Memory B cell (primary cell): Measurements from ENCODE around the gene CLRN2.

Experiments
- ATAC-seq: fragments of 150-1000 bp; cut with Tn5 transposase; 2 replicates; pipeline ENCODE4 v1.10.0; 2021; ENCODE audit warnings: low read depth, mild to moderate bottlenecking, moderate library complexity
- DNase-seq, 2 donors: peaks; one replicate each; pipeline ENCODE4 v3.0.0; 2022; ENCODE audit warnings: low spot score in 2 of 2
- H3K27ac Mint-ChIP-seq: one replicate; pipeline ENCODE4 v1.8.0; 2022; ENCODE audit warnings: mild to moderate bottlenecking, moderate library complexity, mixed read lengths
- H3K27me3 Mint-ChIP-seq: one replicate; pipeline ENCODE4 v1.8.0; 2022; ENCODE audit warnings: mixed read lengths
- H3K36me3 Mint-ChIP-seq: one replicate; pipeline ENCODE4 v1.8.0; 2022; ENCODE audit warnings: mild to moderate bottlenecking, mixed read lengths
- H3K4me1 Mint-ChIP-seq: one replicate; pipeline ENCODE4 v1.8.0; 2022; ENCODE audit warnings: mixed read lengths
- H3K4me3 Mint-ChIP-seq: one replicate; pipeline ENCODE4 v1.8.0; 2022; ENCODE audit warnings: mild to moderate bottlenecking, moderate library complexity, mixed read lengths
- H3K9me3 Mint-ChIP-seq: one replicate; pipeline ENCODE4 v1.8.0; 2022; ENCODE audit warnings: mixed read lengths

Gene CLRN2

GRCh38 chr4:17492058-17492741, 22.8 kb upstream of the CLRN2 start:
- Mint-ChIP-seq H3K4me1 (no peaks in the 10 kb centered on the region), H3K27me3 (no peaks in the 10 kb centered on the region), H3K27ac (no peak overlapping the region), H3K9me3 (no peaks in the 10 kb centered on the region), H3K4me3 (no peak overlapping the region), H3K36me3 (peaks cover 38% of the 10 kb centered on the region)
- ATAC-seq (no peak), DNase-seq (no peak)

- no peak overlapping the region for H3K27ac Mint-ChIP-seq
- H3K36me3 Mint-ChIP-seq: peaks cover 40% of the 10 kb centered on the region
- ATAC-seq: no peak
These were observed 22.1 kb upstream of the CLRN2 start for GRCh38 chr4:17492876-17493275.

GRCh38 chr4:17493619-17494018, 21.3 kb upstream of the CLRN2 start:
- Mint-ChIP-seq H3K4me3 (no peak overlapping the region), H3K36me3 (peaks cover 40% of the 10 kb centered on the region), H3K9me3 (no peaks in the 10 kb centered on the region), H3K27me3 (no peaks in the 10 kb centered on the region), H3K4me1 (no peaks in the 10 kb centered on the region), H3K27ac (no peak overlapping the region)
- ATAC-seq: no peak
- DNase-seq: no peak

More at GRCh38 chr4:17492876-17493275, 22.1 kb upstream of the CLRN2 start:
- Mint-ChIP-seq H3K27me3 (no peaks in the 10 kb centered on the region), H3K4me3 (no peak overlapping the region), H3K9me3 (no peaks in the 10 kb centered on the region), H3K4me1 (no peaks in the 10 kb centered on the region)
- DNase-seq: no peak

- Mint-ChIP-seq H3K27ac (no peak overlapping the region), H3K36me3 (peaks cover 36% of the 10 kb centered on the region), H3K27me3 (no peaks in the 10 kb centered on the region), H3K9me3 (no peaks in the 10 kb centered on the region), H3K4me3 (no peak overlapping the region), H3K4me1 (no peaks in the 10 kb centered on the region)
- DNase-seq: no peak
- ATAC-seq: no peak
These were observed 20.4 kb upstream of the CLRN2 start for GRCh38 chr4:17494258-17495190.

- Mint-ChIP-seq H3K36me3 (peaks cover 33% of the 10 kb centered on the region), H3K27me3 (no peaks in the 10 kb centered on the region), H3K9me3 (no peaks in the 10 kb centered on the region), H3K4me3 (no peak overlapping the region), H3K4me1 (no peaks in the 10 kb centered on the region), H3K27ac (no peak overlapping the region)
- ATAC-seq (no peak), DNase-seq (no peak)
These were observed 17.0 kb upstream of the CLRN2 start for GRCh38 chr4:17497890-17498523.

- H3K27me3 Mint-ChIP-seq: no peaks in the 10 kb centered on the region
- peaks cover 35% of the 10 kb centered on the region for H3K36me3 Mint-ChIP-seq
- H3K27ac Mint-ChIP-seq: no peak overlapping the region
- no peak for ATAC-seq
- H3K4me3 Mint-ChIP-seq: no peak overlapping the region
- H3K4me1 Mint-ChIP-seq: no peaks in the 10 kb centered on the region
- H3K9me3 Mint-ChIP-seq: no peaks in the 10 kb centered on the region
- DNase-seq: no peak
These were observed 14.4 kb upstream of the CLRN2 start for GRCh38 chr4:17500574-17500973.

GRCh38 chr4:17502756-17503155, 12.2 kb upstream of the CLRN2 start:
- no peaks in the 10 kb centered on the region for H3K4me1 Mint-ChIP-seq
- ATAC-seq: no peak
- DNase-seq: no peak
- no peaks in the 10 kb centered on the region for H3K27me3 Mint-ChIP-seq
- peaks cover 37% of the 10 kb centered on the region for H3K36me3 Mint-ChIP-seq
- no peak overlapping the region for H3K4me3 Mint-ChIP-seq
- no peak overlapping the region for H3K27ac Mint-ChIP-seq
- no peaks in the 10 kb centered on the region for H3K9me3 Mint-ChIP-seq

- no peaks in the 10 kb centered on the region for H3K27me3 Mint-ChIP-seq
- no peak overlapping the region for H3K4me3 Mint-ChIP-seq
- H3K27ac Mint-ChIP-seq: no peak overlapping the region
- DNase-seq: no peak
- no peaks in the 10 kb centered on the region for H3K9me3 Mint-ChIP-seq
- H3K36me3 Mint-ChIP-seq: peaks cover 31% of the 10 kb centered on the region
- no peak for ATAC-seq
- no peaks in the 10 kb centered on the region for H3K4me1 Mint-ChIP-seq
These were observed 10.9 kb upstream of the CLRN2 start for GRCh38 chr4:17504081-17504480.

GRCh38 chr4:17510582-17510981, 4.4 kb upstream of the CLRN2 start:
- Mint-ChIP-seq H3K36me3 (peaks cover 7% of the 10 kb centered on the region), H3K27ac (no peak overlapping the region), H3K27me3 (no peaks in the 10 kb centered on the region), H3K9me3 (no peaks in the 10 kb centered on the region), H3K4me3 (peak overlapping the region; percentile 21), H3K4me1 (peaks cover 18% of the 10 kb centered on the region)
- DNase-seq: no peak
- ATAC-seq: no peak

- H3K4me1 Mint-ChIP-seq: peaks cover 18% of the 10 kb centered on the region
- no peaks in the 10 kb centered on the region for H3K27me3 Mint-ChIP-seq
- H3K36me3 Mint-ChIP-seq: peaks cover 5% of the 10 kb centered on the region
- no peak for ATAC-seq
- peak overlapping the region; percentile 95 for H3K4me3 Mint-ChIP-seq
- no peaks in the 10 kb centered on the region for H3K9me3 Mint-ChIP-seq
- H3K27ac Mint-ChIP-seq: peak overlapping the region; percentile 59
- no peak for DNase-seq
These were observed 3.9 kb upstream of the CLRN2 start for GRCh38 chr4:17511051-17511450.

GRCh38 chr4:17511509-17511949, 3.4 kb upstream of the CLRN2 start:
- peaks cover 4% of the 10 kb centered on the region for H3K36me3 Mint-ChIP-seq
- no peaks in the 10 kb centered on the region for H3K27me3 Mint-ChIP-seq
- ATAC-seq: peak; percentile 60
- peaks cover 18% of the 10 kb centered on the region for H3K4me1 Mint-ChIP-seq
- H3K27ac Mint-ChIP-seq: peak overlapping the region; percentile 59
- peak overlapping the region; percentile 95 for H3K4me3 Mint-ChIP-seq
- DNase-seq: peak; percentile 34 to 35
- no peaks in the 10 kb centered on the region for H3K9me3 Mint-ChIP-seq

GRCh38 chr4:17511950-17512795, 2.8 kb upstream of the CLRN2 start, which contains the start of gene QDPR:
Gene QDPR, minus strand, starts transcription at chr4:17512090. Its CDS starts 36 bp downstream, at chr4:17512054.
- H3K9me3 Mint-ChIP-seq: no peaks in the 10 kb centered on the region
- DNase-seq (peak; percentile 50 to 59), ATAC-seq (peak; percentile 89)
- H3K27ac Mint-ChIP-seq: peak within 1 kb of the TSS; percentile 81
- H3K36me3 Mint-ChIP-seq: peaks cover 3% of the 10 kb centered on the region
- H3K4me3 Mint-ChIP-seq: peak within 1 kb of the TSS; percentile 95
- H3K4me1 Mint-ChIP-seq: peaks cover 18% of the 10 kb centered on the region
- peaks cover 2% of the 10 kb centered on the region for H3K27me3 Mint-ChIP-seq

- Mint-ChIP-seq H3K9me3 (no peaks in the 10 kb centered on the region), H3K4me3 (peak overlapping the region; percentile 95), H3K27ac (peak overlapping the region; percentile 81), H3K36me3 (peaks cover 2% of the 10 kb centered on the region), H3K4me1 (peaks cover 18% of the 10 kb centered on the region), H3K27me3 (peaks cover 2% of the 10 kb centered on the region)
- DNase-seq: no peak
- no peak for ATAC-seq
These were observed 1.8 kb upstream of the CLRN2 start for GRCh38 chr4:17512973-17513665.
